K562 (cell line): ENCODE measurements around the gene CDPF1. TPM values are rescaled to one million over a fixed set of nuclear protein-coding genes. Genes with fewer than 3 reads are reported as not detected.
A peak's percentile ranks its signal among the peaks of the same experiment; 100 is the strongest.

Experiments used
- ATAC-seq: fragments of 200-7000 bp; cut with Tn5 transposase; 3 replicates; pipeline ENCODE4 v1.9.1; 2020; ENCODE audit warnings: moderate library complexity
- BruUV-seq: library from RNA; stranded (reverse); fragments of 400-500 nt; replicated peaks from 2 replicates; lab custom pipeline; 2021; lab: Mats Ljungman, UMichigan
- CTCF ChIA-PET: fragments of 300-600 bp; formaldehyde crosslinking; extraction: SDS; loops from one replicate; lab custom pipeline; 2021; ENCODE audit warnings: low intra/inter-chr PET ratio; lab: Yijun Ruan, JAX
- POLR2A ChIA-PET: fragments of 300-600, 350-650 bp; sonication (Branson Sonifier 250); formaldehyde crosslinking; extraction: SDS; loops from one replicate; lab custom pipeline; 2021; ENCODE audit warnings: antibody characterized with exemption, inconsistent platforms; lab: Yijun Ruan, JAX
- DNase-seq, 4 experiments: peaks; one replicate each; pipeline versions ENCODE4 v3.0.0 to v3.0.0-alpha.2; 2011 to 2018; ENCODE audit warnings: low spot score in 3 of 4, mixed read lengths in 3 of 4; ENCODE audit errors: extremely low read depth in 1 of 4
- FAIRE-seq: peaks from 2 replicates; lab custom pipeline; 2011; peaks lifted over from hg19 to GRCh38; lab: Jason Lieb, UNC
- H2AFZ ChIP-seq: 2 replicates; pipeline ENCODE4 v1.6.0; 2011; ENCODE audit warnings: low read depth, low read length, control low read depth, inconsistent platforms
- H3K27ac ChIP-seq: fragments of 200-600 bp; 3 replicates; pipeline ENCODE4 v1.8.0; 2011; ENCODE audit warnings: low read depth, mild to moderate bottlenecking, control low read depth, inconsistent platforms, low read length, moderate library complexity, mixed read lengths; ENCODE audit errors: extremely low read depth
- H3K27me3 ChIP-seq, 2 experiments: fragments of 300-600 bp in 1 of 2; 2 replicates in 1 of 2; 3 replicates in 1 of 2; pipeline versions ENCODE4 v1.6.0 to v1.8.0; 2011; ENCODE audit warnings: inconsistent platforms in 2 of 2, low read length in 2 of 2, mild to moderate bottlenecking in 1 of 2, mixed read lengths in 1 of 2, moderate library complexity in 1 of 2; ENCODE audit not compliant: control insufficient read depth in 2 of 2, insufficient read depth in 2 of 2
- H3K36me3 ChIP-seq: fragments of 300-600 bp; 3 replicates; pipeline ENCODE4 v1.8.0; 2011; ENCODE audit warnings: mild to moderate bottlenecking, low read length, inconsistent platforms; ENCODE audit not compliant: control insufficient read depth, insufficient read depth
- H3K4me1 ChIP-seq, 2 experiments: fragments of 200-600 bp in 1 of 2; replicated peaks in 1 of 2; 2 replicates in 1 of 2; 3 replicates in 1 of 2; pipeline versions ENCODE4 v1.5.1 to v1.8.0; 2011; ENCODE audit warnings: inconsistent platforms in 2 of 2, low read length in 2 of 2, mild to moderate bottlenecking in 1 of 2, mixed read lengths in 1 of 2, moderate library complexity in 1 of 2; ENCODE audit not compliant: control insufficient read depth in 2 of 2, insufficient read depth in 2 of 2
- H3K4me2 ChIP-seq: 2 replicates; pipeline ENCODE4 v1.6.1; 2011; ENCODE audit warnings: low read length, control low read depth, inconsistent platforms, mixed read lengths; ENCODE audit not compliant: insufficient read depth
- H3K4me3 ChIP-seq: fragments of 200-600 bp; sonication (generic), shearing (Covaris generic); 2 replicates; pipeline ENCODE4 v1.5.1; 2016; ENCODE audit warnings: control low read depth, inconsistent platforms
- H3K79me2 ChIP-seq: fragments of 200-600 bp; 3 replicates; pipeline ENCODE4 v1.8.0; 2011; ENCODE audit warnings: low read length, inconsistent platforms; ENCODE audit not compliant: control insufficient read depth, insufficient read depth
- H3K9ac ChIP-seq, 2 experiments: 2 replicates each; pipeline versions ENCODE4 v1.6.0 to v1.6.1; 2011; ENCODE audit warnings: low read depth in 2 of 2, low read length in 2 of 2, control low read depth in 1 of 2, inconsistent platforms in 1 of 2, mild to moderate bottlenecking in 1 of 2, mixed read lengths in 1 of 2; ENCODE audit not compliant: insufficient read depth in 1 of 2
- H3K9me1 ChIP-seq: one replicate; pipeline ENCODE4 v1.6.0; 2011; ENCODE audit warnings: inconsistent platforms, mild to moderate bottlenecking, low read length, moderate library complexity; ENCODE audit not compliant: control insufficient read depth, insufficient read depth
- H3K9me3 ChIP-seq: replicated peaks from 2 replicates; pipeline ENCODE4 v1.5.1; 2011; ENCODE audit warnings: low read depth, low read length, inconsistent platforms; ENCODE audit not compliant: control insufficient read depth, insufficient read depth
- H4K20me1 ChIP-seq: replicated peaks from 2 replicates; pipeline ENCODE4 v1.6.1; 2011; ENCODE audit warnings: low read length, inconsistent platforms, mixed read lengths; ENCODE audit not compliant: control insufficient read depth, insufficient read depth
- BRD4 ChIP-seq: fragments of 200-600 bp; sonication (generic); IDR thresholded peaks from 2 replicates; pipeline ENCODE4 v1.6.1; 2017; ENCODE audit warnings: inconsistent platforms
- E2F8 ChIP-seq: fragments of 450-650 bp; IDR thresholded peaks from 2 replicates; pipeline ENCODE4 v1.7.1; 2018; ENCODE audit warnings: mild to moderate bottlenecking, low read depth; ENCODE audit not compliant: partially characterized antibody
- EP400 ChIP-seq: fragments of 450-650 bp; IDR thresholded peaks from 2 replicates; pipeline ENCODE4 v1.6.1; 2017; ENCODE audit warnings: antibody characterized with exemption, mild to moderate bottlenecking, moderate library complexity
- FOXK1 ChIP-seq: sonication (generic); formaldehyde crosslinking; IDR thresholded peaks from 2 replicates; pipeline ENCODE4 v1.8.0; 2022; ENCODE audit warnings: missing genetic modification reagents, mild to moderate bottlenecking, borderline replicate concordance
- HSF4 ChIP-seq: fragments of 250-450 bp; sonication (Bioruptor Pico); IDR thresholded peaks from 2 replicates; pipeline ENCODE4 v2.1.2; 2022; ENCODE audit warnings: mild to moderate bottlenecking, moderate library complexity, borderline replicate concordance
- NEUROD1 ChIP-seq: fragments of 150-350 bp; IDR thresholded peaks from 2 replicates; pipeline ENCODE4 v1.6.1; 2014; ENCODE audit warnings: borderline replicate concordance, low read length, low read depth; ENCODE audit not compliant: partially characterized antibody
- SUPT5H ChIP-seq: fragments of 450-650 bp; IDR thresholded peaks from 2 replicates; pipeline ENCODE4 v1.6.1; 2016
- YY1 ChIP-seq, 3 experiments: IDR thresholded peaks; 2 replicates each; pipeline ENCODE4 v1.6.1; 2011; ENCODE audit warnings: low read length in 2 of 3, mild to moderate bottlenecking in 2 of 3, moderate library complexity in 2 of 3, borderline replicate concordance in 1 of 3, control low read depth in 1 of 3, low read depth in 1 of 3; ENCODE audit not compliant: insufficient read depth in 3 of 3, insufficient replicate concordance in 2 of 3, control insufficient read depth in 1 of 3, insufficient read length in 1 of 3; ENCODE audit errors: extremely low read depth in 1 of 3
- ZNF551 ChIP-seq: fragments of 250-450 bp; sonication (Bioruptor Pico); IDR thresholded peaks from 2 replicates; pipeline ENCODE4 v1.5.0; 2021; ENCODE audit warnings: mild to moderate bottlenecking, moderate library complexity
- ZNF830 ChIP-seq: fragments of 250-450 bp; sonication (Bioruptor Pico); IDR thresholded peaks from 2 replicates; pipeline ENCODE4 v1.5.0; 2021; ENCODE audit warnings: mild to moderate bottlenecking
- WGBS: fragments of 100-300 bp; shearing (Covaris generic); methylation state at CpG from one replicate; pipeline ENCODE4 v1.1.6; 2016; ENCODE audit warnings: low coverage, mixed read lengths; ENCODE audit not compliant: insufficient coverage; ENCODE audit errors: missing lambda C conversion rate; 5-methylcytosine and 5-hydroxymethylcytosine counted together
- in situ Hi-C: fragments of 300-500 bp; cut with MboI; formaldehyde crosslinking; loops from 4 replicates; pipeline ENCODE4 v1.15.0; 2018; ENCODE audit warnings: inconsistent platforms, mixed read lengths
- intact Hi-C: fragments of 100-400 bp; cut with micrococcal nuclease; formaldehyde crosslinking; loops from 2 replicates; pipeline ENCODE4 v1.14.2; 2022
- polyA plus RNA-seq, 8 experiments: library from polyadenylated mRNA; depleted of rRNA in 4 of 8; stranded (reverse) in 5 of 8; unstranded in 3 of 8; fragments of >200 nt; fragmentation: Nextera tagmentation in 2 of 8; fragmentation: Illumina TruSeq in 1 of 8; extraction: Ambion mirVana in 2 of 8; extraction: Trizol in 1 of 8; gene quantifications; 2 replicates each; pipeline versions ENCODE4 v1.2.1 to v1.2.3, GENCODE V29; 2011 to 2014; ENCODE audit warnings: inconsistent platforms in 1 of 8, missing spikeins in 1 of 8
- total RNA-seq, 7 experiments: library from RNA; depleted of rRNA in 6 of 7; stranded (reverse); fragments of >200 nt in 6 of 7; fragmentation: Illumina TruSeq in 2 of 7; extraction: Trizol in 2 of 7; gene quantifications; 2 replicates each; pipeline versions ENCODE4 v1.2.1 to v1.2.3, GENCODE V29; 2011 to 2021; ENCODE audit warnings: low replicate concordance in 1 of 7
- TF ChIP-seq, protein P1 (sequence below): sonication (generic); formaldehyde crosslinking; IDR thresholded peaks from 2 replicates; pipeline ENCODE4 v1.8.0; 2023; ENCODE audit warnings: mild to moderate bottlenecking, missing genetic modification reagents

The CDPF1 gene
- total and polyA plus RNA-seq, 9 of the 15 experiments (the other 6 are each of a cell fraction or from before 2014, with no cell fraction given) = 0.84 to 19.5 (median 9.1) TPM

- Histone ChIP-seq H3K27ac (no peak overlapping the region), H3K9me3 (no peaks in the 10 kb centered on the region)
Measured at GRCh38 chr22:46288846-46289243, 38.8 kb upstream of the CDPF1 start.

More at GRCh38 chr22:46288846-46289243, 38.8 kb upstream of the CDPF1 start:
- Histone ChIP-seq H3K9ac (peak overlapping the region in 1 of 2 experiments; percentile 35; a peak in 1 of 4 replicates), H3K9me1 (no peaks in the 10 kb centered on the region), H2AFZ (no peak overlapping the region), H3K4me2 (no peak overlapping the region), H3K4me1 (peaks cover 0 to 19% of the 10 kb centered on the region in 2 experiments; a peak in 2 of 5 replicates), H3K27me3 (no peaks in the 10 kb centered on the region), H3K36me3 (peaks cover 34% of the 10 kb centered on the region), H3K79me2 (no peaks in the 10 kb centered on the region), H3K4me3 (no peak overlapping the region), H4K20me1 (no peaks in the 10 kb centered on the region)
- no peak for TF ChIP-seq SUPT5H
- no peak for TF ChIP-seq E2F8
- TF ChIP-seq YY1 (IDR thresholded peaks at IDR 0.05; ENCODE audit: borderline replicate concordance in 1 of 3, control insufficient read depth in 1 of 3, extremely low read depth in 1 of 3, insufficient read depth in 3 of 3, insufficient read length in 1 of 3, insufficient replicate concordance in 2 of 3, low read depth in 1 of 3, low read length in 2 of 3) = no peak
- no peak for TF ChIP-seq FOXK1 (CRISPR knock-in tag)
- TF ChIP-seq ZNF830 (CRISPR knock-in tag) = no peak
- no peak for TF ChIP-seq HSF4 (CRISPR knock-in tag)
- TF ChIP-seq EP400 = no peak
- TF ChIP-seq, protein P1, sequence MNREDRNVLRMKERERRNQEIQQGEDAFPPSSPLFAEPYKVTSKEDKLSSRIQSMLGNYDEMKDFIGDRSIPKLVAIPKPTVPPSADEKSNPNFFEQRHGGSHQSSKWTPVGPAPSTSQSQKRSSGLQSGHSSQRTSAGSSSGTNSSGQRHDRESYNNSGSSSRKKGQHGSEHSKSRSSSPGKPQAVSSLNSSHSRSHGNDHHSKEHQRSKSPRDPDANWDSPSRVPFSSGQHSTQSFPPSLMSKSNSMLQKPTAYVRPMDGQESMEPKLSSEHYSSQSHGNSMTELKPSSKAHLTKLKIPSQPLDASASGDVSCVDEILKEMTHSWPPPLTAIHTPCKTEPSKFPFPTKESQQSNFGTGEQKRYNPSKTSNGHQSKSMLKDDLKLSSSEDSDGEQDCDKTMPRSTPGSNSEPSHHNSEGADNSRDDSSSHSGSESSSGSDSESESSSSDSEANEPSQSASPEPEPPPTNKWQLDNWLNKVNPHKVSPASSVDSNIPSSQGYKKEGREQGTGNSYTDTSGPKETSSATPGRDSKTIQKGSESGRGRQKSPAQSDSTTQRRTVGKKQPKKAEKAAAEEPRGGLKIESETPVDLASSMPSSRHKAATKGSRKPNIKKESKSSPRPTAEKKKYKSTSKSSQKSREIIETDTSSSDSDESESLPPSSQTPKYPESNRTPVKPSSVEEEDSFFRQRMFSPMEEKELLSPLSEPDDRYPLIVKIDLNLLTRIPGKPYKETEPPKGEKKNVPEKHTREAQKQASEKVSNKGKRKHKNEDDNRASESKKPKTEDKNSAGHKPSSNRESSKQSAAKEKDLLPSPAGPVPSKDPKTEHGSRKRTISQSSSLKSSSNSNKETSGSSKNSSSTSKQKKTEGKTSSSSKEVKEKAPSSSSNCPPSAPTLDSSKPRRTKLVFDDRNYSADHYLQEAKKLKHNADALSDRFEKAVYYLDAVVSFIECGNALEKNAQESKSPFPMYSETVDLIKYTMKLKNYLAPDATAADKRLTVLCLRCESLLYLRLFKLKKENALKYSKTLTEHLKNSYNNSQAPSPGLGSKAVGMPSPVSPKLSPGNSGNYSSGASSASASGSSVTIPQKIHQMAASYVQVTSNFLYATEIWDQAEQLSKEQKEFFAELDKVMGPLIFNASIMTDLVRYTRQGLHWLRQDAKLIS = no peak
- no peak for TF ChIP-seq NEUROD1
- no peak for TF ChIP-seq BRD4
- TF ChIP-seq ZNF551 (CRISPR knock-in tag) = no peak
- ChIA-PET CTCF (no interaction called here), POLR2A (interaction anchor here (0.8 kb wide), 1 partner anchor 20 kb away, joined by 4 read pairs; no protein-coding TSS in a partner anchor)
- FAIRE-seq = no peak
- in situ Hi-C loops (no loop called here), intact Hi-C loops (no loop called here)
- no TSS peak for BruUV-seq
- ATAC-seq = no peak
- no peak for DNase-seq
- 88% methylated on average over 6 of the region's 7 CpGs for WGBS
